GM23248 (cell line): ENCODE data around the gene ADGRL3.

Experiments used
- EZH2 ChIP-seq: fragments of 200-600 bp; sonication (generic); IDR thresholded peaks from 2 replicates; pipeline ENCODE4 v1.6.1; 2018; ENCODE audit warnings: antibody characterized with exemption, mild to moderate bottlenecking; ENCODE audit not compliant: insufficient read depth, poor library complexity, severe bottlenecking
- EZH2phosphoT487 ChIP-seq: fragments of 200-600 bp; sonication (generic); IDR thresholded peaks from 2 replicates; pipeline ENCODE4 v1.6.1; 2018; ENCODE audit warnings: antibody characterized with exemption, moderate library complexity, mild to moderate bottlenecking, low read depth; ENCODE audit not compliant: insufficient read depth

- TF ChIP-seq EZH2, result no peak
- TF ChIP-seq EZH2phosphoT487, result no peak
These were observed 136.4 kb downstream of the ADGRL3 start for GRCh38 chr4:61336488-61336887.
